Hypothalamus (tissue), 51 donors: Measurements from ENCODE around the gene SDR42E2.
"Not testable (repeated sequence)": the region's sequence is repeated elsewhere in the genome, so short reads cannot be mapped to it uniquely, and the experiment has no call there.

Source experiments
- DNase-seq, 51 donors: peaks; one replicate each; lab custom pipeline; 2025; lab: John Stamatoyannopoulos, UW

The SDR42E2 gene

DNA sequence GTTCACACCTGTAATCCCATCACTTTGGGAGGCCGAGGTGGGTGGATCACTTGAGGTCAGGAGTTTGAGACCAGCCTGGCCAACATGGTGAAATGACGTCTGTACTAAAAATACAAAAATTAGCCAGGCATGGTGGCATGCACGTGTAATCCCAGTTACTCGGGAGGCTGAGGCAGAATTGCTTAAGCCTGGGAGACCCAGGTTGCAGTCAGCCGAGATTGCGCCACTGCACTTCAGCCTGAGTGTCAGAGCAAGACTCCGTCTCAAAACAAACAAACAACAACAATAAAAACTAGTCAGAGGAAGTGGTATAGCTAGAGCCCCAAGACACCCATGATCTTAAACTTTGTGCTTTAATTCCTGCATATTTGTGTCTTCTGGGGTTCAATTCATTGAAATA is 9.2 kb upstream of the SDR42E2 start:
- DNase-seq: not testable (repeated sequence)

DNA sequence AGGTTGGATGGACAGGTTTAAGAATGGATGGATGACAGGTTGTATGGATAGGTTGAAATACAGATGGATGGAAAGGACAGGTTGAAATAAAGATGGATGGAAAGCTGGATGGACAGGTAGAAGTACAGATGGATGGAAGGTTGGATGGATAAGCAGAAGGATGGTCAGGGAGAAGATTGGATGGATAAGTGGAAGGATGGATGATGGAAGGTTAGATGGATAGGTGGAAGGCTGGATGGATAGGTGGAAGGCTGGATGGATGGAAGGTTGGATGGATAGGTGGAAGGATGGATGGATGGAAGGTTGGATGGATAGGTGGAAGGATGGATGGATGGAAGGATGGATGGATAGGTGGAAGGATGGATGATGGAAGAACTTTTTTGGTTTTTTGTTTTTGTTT is 905 bp upstream of the SDR42E2 start:
- no peak for DNase-seq

GRCh38 chr16:22162656-22163009 is 327 bp downstream of the SDR42E2 start:
- DNase-seq: no peak

DNA sequence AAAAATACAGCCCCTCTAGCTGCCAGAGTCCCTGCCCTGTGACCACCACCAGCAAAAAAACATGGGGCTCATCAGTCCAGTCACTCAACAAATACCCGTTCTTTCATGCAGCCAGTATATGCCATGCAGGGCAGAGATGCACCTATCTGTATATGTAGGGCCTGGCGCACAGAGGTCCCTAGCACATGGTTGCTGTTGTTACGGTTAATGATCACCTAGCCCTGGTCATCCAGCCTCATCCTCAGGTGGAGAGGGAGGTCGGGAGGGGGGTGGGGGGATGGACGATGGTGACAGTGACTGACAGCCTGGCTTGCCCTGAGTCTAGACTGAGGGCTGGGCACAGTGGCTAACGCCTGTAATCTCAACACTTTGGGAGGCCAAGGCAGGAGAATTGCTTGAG is 1.5 kb downstream of the SDR42E2 start:
- DNase-seq: no peak

- DNase-seq: no peak
Observed at GRCh38 chr16:22164482-22164881, 2.2 kb downstream of the SDR42E2 start.

GRCh38 chr16:22165508-22166285 is 3.4 kb downstream of the SDR42E2 start:
- DNase-seq: no peak

DNA sequence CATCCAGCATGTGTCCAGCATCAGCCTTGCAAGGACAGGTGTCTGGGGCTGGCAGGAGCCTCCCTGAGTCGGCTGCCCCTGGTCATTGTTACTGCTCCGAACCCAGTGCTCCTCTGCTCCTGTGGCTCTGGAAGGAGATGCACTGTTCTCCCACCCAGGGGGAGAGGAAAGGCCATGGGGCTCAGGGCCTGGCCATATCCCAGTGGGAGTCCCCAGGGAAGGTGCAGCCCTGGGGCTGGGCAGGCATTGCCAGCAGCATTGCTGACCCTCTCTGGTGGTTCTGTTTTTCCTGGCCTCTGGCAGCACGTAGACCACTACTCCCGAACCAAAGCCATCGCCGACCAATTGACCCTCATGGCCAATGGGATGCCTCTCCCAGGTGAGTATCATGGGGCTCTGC is 9.6 kb downstream of the SDR42E2 start:
- no peak for DNase-seq

DNA sequence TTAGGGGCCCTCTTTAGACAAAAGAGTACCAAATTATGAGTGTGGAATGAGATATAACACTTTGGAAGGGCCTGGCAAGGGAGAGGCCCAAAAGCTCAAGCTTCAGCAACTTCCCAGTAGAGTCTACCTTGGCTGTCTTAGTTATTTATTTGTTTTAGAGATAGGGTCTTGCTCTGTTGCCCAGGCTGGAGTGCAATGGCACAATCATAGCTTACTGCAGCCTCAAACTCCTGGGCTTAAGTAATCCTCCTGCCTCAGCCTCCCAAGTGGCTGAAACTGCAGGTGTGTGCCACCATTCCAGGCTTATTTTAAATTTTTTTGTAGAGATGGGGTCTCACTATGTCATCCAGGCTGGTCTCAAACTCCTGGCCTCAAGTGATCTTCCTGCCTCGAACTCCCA is 10.3 kb downstream of the SDR42E2 start:
- DNase-seq: not testable (repeated sequence)

DNA sequence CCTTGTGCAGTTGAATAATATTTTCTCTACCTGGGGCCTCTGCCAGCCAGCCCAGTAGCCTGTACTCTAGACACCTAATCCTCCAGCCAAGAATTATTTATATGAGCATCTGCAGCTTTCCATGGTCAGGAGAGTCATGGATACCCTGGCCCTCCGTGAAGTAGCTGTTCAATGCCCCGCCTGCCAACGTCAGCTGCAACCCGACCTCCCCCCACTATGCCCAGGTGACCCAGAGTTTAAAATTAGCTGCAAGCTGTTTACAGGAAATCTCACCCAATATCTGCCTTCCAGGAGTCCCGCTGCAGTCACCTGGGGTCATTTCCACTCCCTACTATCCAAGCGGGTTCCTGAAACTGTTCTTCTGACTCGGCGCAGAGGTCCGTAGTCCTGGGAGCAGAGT is 12.3 kb downstream of the SDR42E2 start:
- DNase-seq: no peak

DNA sequence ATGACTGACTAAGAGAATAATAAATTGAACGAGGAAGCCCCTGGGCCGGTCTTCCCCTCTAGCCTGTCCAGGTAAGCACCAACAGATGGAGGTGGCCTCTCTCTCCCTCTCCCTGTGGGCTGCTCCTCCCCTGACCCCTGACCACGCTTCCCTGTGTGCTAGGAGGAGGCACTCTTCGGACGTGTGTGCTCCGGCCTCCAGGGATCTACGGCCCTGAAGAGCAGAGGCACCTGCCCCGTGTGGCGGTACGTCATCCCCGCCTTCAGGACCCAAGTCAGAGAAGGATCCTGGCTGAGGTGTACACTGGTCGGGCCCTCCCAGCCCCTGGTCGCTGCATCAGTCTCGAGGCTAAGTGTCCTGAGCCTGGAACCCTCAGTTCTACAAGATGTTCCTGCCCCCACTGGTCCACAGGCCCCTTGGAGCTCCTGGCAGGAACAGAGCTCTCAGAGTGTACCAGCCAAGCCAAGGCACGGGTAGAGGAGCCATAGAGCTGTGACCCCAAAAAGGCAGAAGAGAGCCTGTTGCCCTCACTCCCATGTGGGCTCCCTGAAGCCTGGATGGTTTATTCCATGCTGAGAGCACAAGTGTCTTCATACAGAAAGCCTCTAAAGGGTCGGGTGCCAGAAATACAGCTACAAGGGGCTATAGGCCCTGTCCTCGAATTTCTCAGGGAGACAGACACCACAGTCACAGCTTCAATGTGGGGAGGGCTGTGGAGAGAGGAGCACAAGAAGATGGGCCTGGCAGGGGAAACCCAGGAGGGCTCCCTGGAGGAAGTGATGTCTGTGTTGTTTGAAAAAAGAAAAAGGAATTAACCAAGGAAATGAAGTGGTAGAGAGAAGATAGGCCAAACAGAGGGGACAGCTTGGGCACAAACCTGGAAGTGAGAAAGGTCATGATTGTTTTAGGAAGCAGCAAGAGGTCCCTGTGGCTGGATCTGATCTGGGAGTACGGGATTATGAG is 15.9 kb downstream of the SDR42E2 start:
- DNase-seq: no peak

DNA sequence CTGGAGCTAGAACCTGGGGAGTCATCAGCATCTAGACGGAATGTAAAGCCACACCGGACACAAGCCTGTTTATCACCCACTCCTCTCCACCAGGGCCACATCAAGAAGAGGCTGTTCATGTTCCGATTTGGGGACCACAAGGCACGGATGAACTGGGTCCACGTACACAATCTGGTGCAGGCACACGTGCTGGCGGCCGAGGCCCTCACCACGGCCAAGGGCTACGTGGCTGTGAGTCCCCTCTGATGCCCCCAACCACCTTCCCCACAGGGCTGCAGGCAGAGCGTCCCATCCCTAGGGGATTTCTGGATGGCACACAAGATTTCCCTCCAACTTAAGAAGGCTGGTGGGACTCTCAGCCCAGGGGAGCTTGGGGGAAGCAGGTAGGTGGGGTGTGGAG is 19.1 kb downstream of the SDR42E2 start:
- no peak for DNase-seq

DNA sequence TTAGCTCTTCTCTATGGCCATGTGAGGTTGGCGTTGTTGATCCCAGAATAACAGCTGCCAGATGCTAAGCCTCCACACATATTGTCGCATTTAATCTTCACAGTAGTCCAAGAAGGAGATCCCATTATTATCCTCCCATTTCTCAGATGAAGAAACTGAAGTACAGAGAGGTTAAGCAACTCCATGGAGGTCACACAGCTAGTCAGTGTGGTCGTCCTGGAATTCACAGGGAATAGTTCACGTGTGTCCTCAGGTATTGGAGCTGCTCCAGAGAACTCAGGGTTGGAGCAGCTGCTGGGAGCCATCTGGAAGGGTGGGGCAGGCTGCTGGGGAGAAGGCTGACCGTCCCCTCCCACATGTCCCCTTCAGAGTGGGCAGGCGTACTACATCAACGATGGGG is 19.5 kb downstream of the SDR42E2 start:
- no peak for DNase-seq

DNA sequence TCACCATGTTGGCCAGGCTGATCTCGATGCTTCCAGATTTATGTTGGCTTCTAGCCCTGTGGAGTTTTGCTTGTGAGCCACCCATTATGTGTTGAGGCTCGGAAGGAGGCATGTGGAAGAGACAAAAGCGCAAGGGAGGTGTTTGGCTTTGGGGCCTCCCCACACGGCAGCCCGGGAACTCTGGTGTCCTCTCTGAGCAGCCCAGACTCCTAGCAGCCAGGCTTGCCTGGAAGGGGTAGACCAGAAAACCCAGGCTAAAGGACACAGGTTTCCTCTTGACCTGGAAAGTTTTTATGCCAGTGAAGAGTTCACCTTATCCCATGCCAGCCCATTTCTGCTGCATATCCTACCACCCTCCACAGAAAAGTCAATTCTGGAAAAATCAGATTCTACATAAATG is 21.0 kb downstream of the SDR42E2 start:
- DNase-seq: no peak

DNA sequence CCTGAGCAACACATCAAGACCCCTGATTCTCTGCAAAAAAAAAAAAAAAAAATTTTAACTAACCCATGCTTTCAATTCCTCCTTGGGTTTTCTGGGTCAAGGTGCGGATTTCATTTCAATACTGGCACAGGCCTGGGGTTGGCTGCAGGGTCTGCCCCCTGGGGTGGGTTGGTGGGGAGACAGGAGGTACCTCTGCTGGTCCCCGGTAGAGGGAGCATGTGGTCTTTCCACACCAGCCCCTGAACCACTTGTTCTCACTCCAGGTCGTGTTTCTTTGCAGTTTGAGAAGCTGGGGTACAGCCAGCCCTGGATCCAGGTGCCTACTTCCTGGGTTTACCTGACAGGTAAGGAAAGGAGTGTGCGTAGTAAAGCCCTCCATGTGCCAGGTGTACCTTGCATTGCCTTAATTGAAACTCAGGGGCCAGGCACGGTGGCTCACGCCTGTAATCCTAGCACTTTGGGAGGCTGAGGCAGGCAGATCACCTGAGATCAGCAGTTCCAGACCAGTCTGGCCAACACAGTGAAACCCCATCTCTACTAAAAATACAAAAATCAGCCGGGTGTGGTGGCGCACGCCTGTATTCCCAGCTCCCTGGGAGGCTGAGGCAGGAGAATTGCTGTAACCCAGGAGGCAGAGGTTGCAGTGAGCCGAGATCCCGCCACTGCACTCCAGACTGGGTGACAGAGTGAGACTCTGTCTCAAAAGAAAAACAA is 21.8 kb downstream of the SDR42E2 start:
- DNase-seq: no peak

DNA sequence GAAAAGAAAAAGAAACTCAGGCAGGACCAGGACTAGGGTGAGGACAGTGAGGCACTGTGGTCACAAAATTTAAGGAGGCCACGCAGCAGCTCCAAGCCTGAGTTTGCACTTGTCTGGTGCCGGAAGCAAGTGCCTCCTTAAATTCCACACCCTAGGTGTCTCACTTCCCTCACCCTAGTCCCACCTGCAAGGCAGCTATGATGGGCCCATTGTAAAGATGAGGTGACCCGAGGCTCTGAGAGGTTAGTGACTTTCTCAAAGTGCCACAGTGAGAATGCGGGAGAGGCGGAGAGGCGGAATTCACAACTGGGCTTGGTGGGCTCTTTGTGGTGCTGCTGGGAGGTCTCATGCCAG is 22.3 kb downstream of the SDR42E2 start:
- no peak for DNase-seq

DNA sequence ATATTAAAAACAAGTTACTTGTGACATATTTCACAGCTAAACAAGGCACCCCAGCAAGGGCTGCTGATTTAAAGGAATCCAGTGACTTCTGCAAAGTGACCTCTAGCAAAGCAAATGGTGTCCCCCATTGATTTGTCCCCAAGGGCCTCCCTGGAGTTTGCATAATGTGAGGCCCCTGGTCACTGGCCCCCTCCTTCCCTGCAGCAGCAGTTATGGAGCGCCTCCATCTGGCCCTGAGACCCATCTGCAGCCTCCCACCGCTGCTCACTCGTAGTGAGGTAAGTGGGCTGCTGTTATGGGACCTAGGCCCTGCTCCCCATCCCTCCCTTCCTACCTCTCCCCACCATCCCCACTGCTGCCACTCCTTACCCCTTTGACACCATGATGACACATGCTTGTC is 24.2 kb downstream of the SDR42E2 start:
- no peak for DNase-seq

GRCh38 chr16:22188267-22188594 is 25.9 kb downstream of the SDR42E2 start:
- DNase-seq: no peak

- DNase-seq: peak in 37 of 51 donors; percentile 1 to 70 (median 32)
Observed at GRCh38 chr16:22188595-22189442, 26.5 kb downstream of the SDR42E2 start.

DNA sequence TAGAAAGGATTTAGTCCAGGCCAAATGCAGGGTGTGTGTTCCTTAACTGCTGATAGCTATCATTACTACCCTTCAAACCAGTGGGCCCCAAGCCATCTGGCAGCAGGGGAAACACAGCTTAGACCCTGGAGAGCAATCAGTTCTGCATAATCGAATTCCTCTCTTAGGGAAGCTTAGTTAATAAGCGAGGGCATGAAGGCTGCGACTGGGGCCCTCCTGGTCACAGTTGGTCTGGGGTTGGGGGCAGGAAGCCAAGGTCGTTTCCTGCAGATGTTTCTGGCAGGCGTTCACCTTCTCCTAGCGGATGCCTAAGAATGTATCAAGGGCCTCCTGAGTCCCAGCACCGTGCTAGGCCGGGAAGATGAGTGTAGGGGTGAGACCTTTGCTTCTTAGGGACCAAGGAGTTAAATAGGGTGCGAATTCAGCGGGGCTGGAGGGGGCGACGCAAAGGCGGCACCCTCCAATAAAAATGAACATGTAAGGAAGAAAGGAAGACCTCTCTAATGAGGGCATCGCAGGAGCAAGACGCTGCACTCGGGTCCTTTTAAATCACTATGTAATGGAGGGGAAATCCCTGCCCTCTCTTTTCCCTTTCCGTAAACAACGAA is 27.3 kb downstream of the SDR42E2 start:
- peak in 10 of 51 donors; percentile 7 to 63 (median 29) for DNase-seq
